Ovary (tissue), 9 donors: ENCODE measurements around the gene DGKG. TPM values are rescaled to one million over a fixed set of nuclear protein-coding genes. Genes with fewer than 3 reads are reported as not detected.

ENCODE experiments used
- DNase-seq, 5 donors: peaks; one replicate each; pipeline ENCODE4 v3.0.0-alpha.2; 2019 to 2020
- H3K27ac ChIP-seq, 2 donors: fragments of 200-600 bp; one replicate each; pipeline versions ENCODE4 v1.5.1 to v1.8.0; 2019 to 2022
- H3K27me3 ChIP-seq: fragments of 200-600 bp; one replicate; pipeline ENCODE4 v1.8.0; 2022
- H3K36me3 ChIP-seq: fragments of 200-600 bp; sonication (generic); one replicate; pipeline ENCODE4 v1.5.1; 2019
- H3K4me1 ChIP-seq: one replicate; pipeline ENCODE4 v1.8.1; 2013; ENCODE audit warnings: mild to moderate bottlenecking, moderate library complexity; ENCODE audit not compliant: insufficient read depth
- H3K4me3 ChIP-seq: fragments of 200-600 bp; sonication (generic); one replicate; pipeline ENCODE4 v1.5.1; 2017
- H3K9me3 ChIP-seq, 2 donors: fragments of 200-600 bp in 1 of 2; sonication (generic) in 1 of 2; one replicate each; pipeline versions ENCODE4 v1.5.1 to v1.8.1; 2013 to 2019; ENCODE audit warnings: mild to moderate bottlenecking in 1 of 2, moderate library complexity in 1 of 2
- EP300 ChIP-seq: sonication (generic); formaldehyde crosslinking; IDR thresholded peaks from one replicate; pipeline ENCODE4 v1.6.1; 2017; ENCODE audit warnings: antibody characterized with exemption
- POLR2A ChIP-seq: fragments of 450-650 bp; IDR thresholded peaks from one replicate; pipeline ENCODE4 v1.6.1; 2017; ENCODE audit warnings: antibody characterized with exemption, mild to moderate bottlenecking, moderate library complexity
- WGBS, 3 donors: extraction: QIAGEN DNeasy Blood & Tissue Kit in 1 of 3; methylation state at CpG; one replicate each; pipeline versions ENCODE4 v1.1.5 to v1.1.7; 2013 to 2017; 5-methylcytosine and 5-hydroxymethylcytosine counted together
- intact Hi-C, 4 donors: fragments of 100-400 bp; cut with DNase I; formaldehyde crosslinking; loops; one replicate each; pipeline versions ENCODE4 v1.11.0 to v1.15.1; 2022 to 2023
- polyA plus RNA-seq, 2 donors: library from polyadenylated mRNA; stranded (reverse); fragments of 200-250 nt in 1 of 2; fragments of 350-450 nt in 1 of 2; fragmentation: Illumina TruSeq in 1 of 2; extraction: RNeasy Lipid Tissue Mini Kit (QIAGEN cat#74804) in 1 of 2; gene quantifications; one replicate each; pipeline ENCODE4 v1.2.3, GENCODE V29; 2013 to 2014
- total RNA-seq, 7 donors: library from RNA; depleted of rRNA in 2 of 7; stranded (reverse); fragments of >200 nt in 2 of 7; fragmentation: NEBNext Ultra II Directional in 3 of 7; extraction: Animal tissue kit (Norgen Biotek cat#: 25700) in 3 of 7; gene quantifications; one replicate each; pipeline versions ENCODE4 v1.1.0 to v1.2.4, GENCODE V29; 2016 to 2023
- TF ChIP-seq, protein P1 (sequence below), 3 donors: fragments of 450-650 bp in 2 of 3; fragments of 200-600 bp in 1 of 3; IDR thresholded peaks; one replicate each; pipeline versions ENCODE4 v1.5.1 to v1.8.0; 2016 to 2022; ENCODE audit warnings: antibody characterized with exemption in 3 of 3, mild to moderate bottlenecking in 1 of 3
- donor health status: DM: no; HTN: no; CAD: no; lungs with moderate emphysema.
- donor health status: DM: no; HTN: no; CAD: no.
- donor health status: Bipolar disorder and iron deficiency.
- donor health status: DM: yes; HTN: yes; CAD: no.
- donor health status: DM: no; HTN: no; CAD: no.
- donor health status: DM: yes; HTN: yes; CAD: no.

The DGKG gene
- total and polyA plus RNA-seq, 9 donors, result 1.0 to 7.0 (median 4.1) TPM

DNA sequence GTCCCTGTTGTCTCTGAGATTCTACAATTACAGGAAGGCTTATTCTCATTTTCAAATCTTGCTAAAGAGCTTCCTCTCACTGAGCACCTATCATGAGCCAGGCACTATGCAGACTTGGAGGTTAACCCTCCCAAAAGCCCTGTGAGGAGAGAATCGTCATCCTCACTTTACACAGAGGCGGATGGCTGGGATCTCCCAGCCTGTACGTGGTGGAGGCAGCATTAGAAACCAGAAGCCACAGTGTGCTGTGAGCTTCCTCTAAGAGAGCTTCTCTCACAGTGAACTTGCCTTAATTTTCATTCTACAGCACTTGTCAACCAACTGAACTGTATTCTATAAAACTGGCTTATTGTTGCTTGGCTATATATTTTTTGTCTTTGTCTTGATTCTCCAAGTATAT, 6.1 kb upstream of the DGKG start:
- H3K4me1 ChIP-seq, result no peaks in the 10 kb centered on the region

DNA sequence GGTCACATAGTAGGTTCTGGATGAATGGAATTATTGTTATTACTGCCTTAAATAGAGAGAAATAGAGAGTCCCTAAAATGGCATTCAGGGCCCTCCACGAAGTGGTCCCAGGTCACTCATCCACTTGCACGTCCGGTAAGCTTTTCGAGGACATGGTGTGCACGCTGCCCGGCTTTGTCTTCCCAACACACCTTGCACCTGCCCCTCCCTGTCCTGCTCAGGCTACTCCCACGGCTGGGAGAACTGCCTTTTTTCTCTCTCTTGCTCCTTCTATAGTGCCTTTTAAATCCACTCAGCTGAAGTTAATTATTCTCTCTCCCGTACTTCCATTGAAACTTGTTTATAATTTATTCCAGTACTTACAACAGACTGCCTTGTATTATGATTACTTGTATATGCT, 5.6 kb upstream of the DGKG start:
- Histone ChIP-seq H3K27ac (no peak overlapping the region), H3K4me3 (no peak overlapping the region)

More for the DNA sequence above, 6.1 kb upstream of the DGKG start:
- intact Hi-C loops, result no loop called here
- TF ChIP-seq POLR2A (no peak), EP300 (no peak)
- TF ChIP-seq, protein P1, sequence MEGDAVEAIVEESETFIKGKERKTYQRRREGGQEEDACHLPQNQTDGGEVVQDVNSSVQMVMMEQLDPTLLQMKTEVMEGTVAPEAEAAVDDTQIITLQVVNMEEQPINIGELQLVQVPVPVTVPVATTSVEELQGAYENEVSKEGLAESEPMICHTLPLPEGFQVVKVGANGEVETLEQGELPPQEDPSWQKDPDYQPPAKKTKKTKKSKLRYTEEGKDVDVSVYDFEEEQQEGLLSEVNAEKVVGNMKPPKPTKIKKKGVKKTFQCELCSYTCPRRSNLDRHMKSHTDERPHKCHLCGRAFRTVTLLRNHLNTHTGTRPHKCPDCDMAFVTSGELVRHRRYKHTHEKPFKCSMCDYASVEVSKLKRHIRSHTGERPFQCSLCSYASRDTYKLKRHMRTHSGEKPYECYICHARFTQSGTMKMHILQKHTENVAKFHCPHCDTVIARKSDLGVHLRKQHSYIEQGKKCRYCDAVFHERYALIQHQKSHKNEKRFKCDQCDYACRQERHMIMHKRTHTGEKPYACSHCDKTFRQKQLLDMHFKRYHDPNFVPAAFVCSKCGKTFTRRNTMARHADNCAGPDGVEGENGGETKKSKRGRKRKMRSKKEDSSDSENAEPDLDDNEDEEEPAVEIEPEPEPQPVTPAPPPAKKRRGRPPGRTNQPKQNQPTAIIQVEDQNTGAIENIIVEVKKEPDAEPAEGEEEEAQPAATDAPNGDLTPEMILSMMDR (IDR thresholded peaks at IDR 0.05), result no peak
- WGBS, 3 donors, result 42 to 62% (median 57%) methylated on average over 3 of the region's 3 CpGs
- no peak for DNase-seq
- Histone ChIP-seq H3K27me3 (no peaks in the 10 kb centered on the region), H3K36me3 (no peaks in the 10 kb centered on the region), H3K27ac (no peak overlapping the region), H3K9me3 (no peaks in the 10 kb centered on the region), H3K4me3 (no peak overlapping the region)

DNA sequence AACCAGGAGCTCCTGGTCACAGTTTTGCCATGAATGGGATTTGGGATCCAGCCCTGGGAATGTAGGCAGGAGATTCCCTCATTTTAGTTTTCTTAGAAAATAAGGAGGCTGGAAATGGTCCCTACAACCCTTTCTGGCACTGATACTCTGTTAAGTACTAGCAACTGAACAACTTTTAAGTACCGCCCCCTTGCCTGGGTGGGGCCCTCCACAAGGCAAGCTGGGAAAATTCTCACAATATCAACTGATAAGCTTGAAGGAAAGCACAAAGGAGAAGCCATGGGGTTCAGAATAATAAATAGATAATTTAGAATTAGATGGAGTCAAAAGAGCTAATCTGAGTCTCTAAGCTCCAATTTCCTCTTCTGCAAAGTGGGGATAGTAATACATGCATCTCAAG, 4.2 kb upstream of the DGKG start:
- DNase-seq, result no peak
- no peak overlapping the region for H3K4me3 ChIP-seq
- H3K4me1 ChIP-seq, result no peaks in the 10 kb centered on the region
- 66 to 80% (median 69%) methylated on average over 1 of the region's 1 CpG for WGBS, 3 donors
- H3K27ac ChIP-seq, result no peak overlapping the region
- H3K36me3 ChIP-seq, result no peaks in the 10 kb centered on the region
- no peaks in the 10 kb centered on the region for H3K9me3 ChIP-seq
- no peaks in the 10 kb centered on the region for H3K27me3 ChIP-seq
- intact Hi-C loops, result no loop called here
- no peak for TF ChIP-seq EP300
- TF ChIP-seq, protein P1 (IDR thresholded peaks at IDR 0.05), result no peak
- TF ChIP-seq POLR2A, result no peak

More for the DNA sequence above, 5.6 kb upstream of the DGKG start:
- DNase-seq, result no peak
- Histone ChIP-seq H3K27me3 (no peaks in the 10 kb centered on the region), H3K4me1 (no peaks in the 10 kb centered on the region), H3K36me3 (no peaks in the 10 kb centered on the region), H3K9me3 (no peaks in the 10 kb centered on the region)
- TF ChIP-seq POLR2A (no peak), EP300 (no peak)
- TF ChIP-seq, protein P1 (IDR thresholded peaks at IDR 0.05), result no peak
- intact Hi-C loops, result no loop called here
- WGBS, 3 donors, result 64 to 77% (median 69%) methylated on average over 8 of the region's 8 CpGs

DNA sequence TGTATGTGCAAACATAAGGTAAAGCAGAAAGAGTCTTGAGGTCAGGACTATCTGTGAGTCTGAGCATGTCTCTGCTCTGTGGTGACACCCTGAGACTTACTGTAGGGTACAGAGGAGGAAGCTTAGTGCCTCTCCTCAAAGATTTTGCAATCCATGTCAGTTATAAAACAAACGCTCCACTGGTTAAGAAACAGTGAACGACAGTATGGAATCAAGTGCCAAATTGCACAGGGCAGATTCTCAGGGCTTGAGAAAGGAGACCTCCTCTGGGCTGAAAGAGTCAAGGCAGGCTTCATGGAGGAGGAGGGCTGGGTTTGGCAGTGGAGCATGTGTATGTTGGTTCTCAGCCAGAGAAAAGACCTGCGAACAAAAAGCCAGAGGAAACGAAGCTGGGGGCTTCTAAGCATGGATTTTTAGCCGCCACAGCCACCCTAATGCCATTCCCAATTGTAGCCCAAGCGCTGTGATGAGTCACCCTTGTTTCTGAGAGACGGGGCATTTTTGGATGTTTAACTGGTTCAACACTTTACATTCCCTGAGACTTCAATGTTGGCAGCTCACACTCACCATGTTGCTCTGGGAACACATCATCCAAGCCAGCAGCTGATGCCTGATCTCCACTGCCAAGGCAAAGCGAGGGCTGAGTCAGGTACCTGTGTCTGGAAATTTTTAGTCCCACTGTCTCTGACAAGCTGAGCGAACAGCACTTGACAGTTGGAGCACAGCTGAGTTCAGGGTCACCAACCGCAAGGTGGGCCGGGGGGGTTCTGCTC, 3.4 kb upstream of the DGKG start:
- TF ChIP-seq, protein P1 (IDR thresholded peaks at IDR 0.05), result no peak
- TF ChIP-seq EP300 (no peak), POLR2A (no peak)
- no peak for DNase-seq
- intact Hi-C loops, result no loop called here
- H3K9me3 ChIP-seq, result no peaks in the 10 kb centered on the region
- WGBS, 3 donors, result 65 to 71% (median 67%) methylated on average over 11 of the region's 11 CpGs
- no peaks in the 10 kb centered on the region for H3K36me3 ChIP-seq
- H3K27ac ChIP-seq, result no peak overlapping the region
- no peak overlapping the region for H3K4me3 ChIP-seq
- H3K4me1 ChIP-seq, result no peaks in the 10 kb centered on the region
- H3K27me3 ChIP-seq, result no peaks in the 10 kb centered on the region
